HCT116 (cell line): ENCODE data around the gene C19orf85. TPM values are rescaled to one million over a fixed set of nuclear protein-coding genes. Genes with fewer than 3 reads are reported as not detected.

Experiments
- ATAC-seq: fragments of 200-7000 bp; cut with Tn5 transposase; 2 replicates; pipeline ENCODE4 v1.9.1; 2020; ENCODE audit warnings: mild to moderate bottlenecking, moderate library complexity
- BruUV-seq: library from RNA; stranded (reverse); fragments of 400-500 nt; replicated peaks from 2 replicates; lab custom pipeline; 2021; lab: Mats Ljungman, UMichigan
- CTCF ChIA-PET: fragments of 300-600 bp; sonication (Branson Sonifier 250); formaldehyde crosslinking; loops from one replicate; lab custom pipeline; 2021; ENCODE audit warnings: antibody characterized with exemption; lab: Charles Lee
- POLR2A ChIA-PET: fragments of 300-600, 350-600 bp; sonication (Branson Sonifier 250); formaldehyde crosslinking; loops from one replicate; lab custom pipeline; 2021; ENCODE audit warnings: antibody characterized with exemption; lab: Charles Lee
- RAD21 ChIA-PET, 2 experiments: fragments of 300-600 bp; sonication (Branson Sonifier 250); formaldehyde crosslinking; loops; one replicate each; lab custom pipeline; 2023; ENCODE audit warnings: low total read pairs in 2 of 2; ENCODE audit not compliant: uncharacterized antibody in 2 of 2, unreplicated experiment in 2 of 2, low non-redundant PET in 1 of 2; lab: Charles Lee
- DNase-seq: peaks from one replicate; pipeline ENCODE4 v3.0.0-alpha.2; 2010; ENCODE audit warnings: low read depth, low spot score
- H2AFZ ChIP-seq: fragments of 200-600 bp; shearing (Covaris generic), sonication (generic); 2 replicates; pipeline ENCODE4 v1.6.1; 2017; ENCODE audit warnings: low read depth, mixed run types, mixed read lengths, antibody characterized with exemption, low read length; ENCODE audit not compliant: poor library complexity, severe bottlenecking
- H3K27ac ChIP-seq: 2 replicates; pipeline ENCODE4 v1.5.1; 2012; ENCODE audit warnings: low read depth, low read length
- H3K27me3 ChIP-seq: fragments of 200-600 bp; sonication (generic); 2 replicates; pipeline ENCODE4 v1.6.1; 2016; ENCODE audit warnings: mixed run types, low read length, mixed read lengths; ENCODE audit not compliant: insufficient read depth
- H3K36me3 ChIP-seq, 2 experiments: fragments of 200-500 bp in 1 of 2; fragments of 200-600 bp in 1 of 2; sonication (Bioruptor generic) in 1 of 2; sonication (generic) in 1 of 2; 2 replicates each; pipeline versions ENCODE4 v1.5.1 to v1.6.1; 2014 to 2016; ENCODE audit warnings: low read length in 2 of 2, inconsistent platforms in 1 of 2, mixed read lengths in 1 of 2, mixed run types in 1 of 2; ENCODE audit not compliant: insufficient read depth in 2 of 2, control insufficient read depth in 1 of 2
- H3K4me1 ChIP-seq, 2 experiments: fragments of 200-600 bp in 1 of 2; sonication (generic) in 1 of 2; 2 replicates each; pipeline versions ENCODE4 v1.5.1 to v1.6.1; 2012 to 2017; ENCODE audit warnings: low read length in 2 of 2, inconsistent platforms in 1 of 2, mild to moderate bottlenecking in 1 of 2, mixed read lengths in 1 of 2, mixed run types in 1 of 2, moderate library complexity in 1 of 2; ENCODE audit not compliant: insufficient read depth in 2 of 2, control insufficient read depth in 1 of 2
- H3K4me2 ChIP-seq: fragments of 200-600 bp; sonication (generic); 2 replicates; pipeline ENCODE4 v1.6.1; 2017; ENCODE audit warnings: mixed run types, low read length, mixed read lengths
- H3K4me3 ChIP-seq, 2 experiments: fragments of 200-600 bp in 1 of 2; sonication (generic) in 1 of 2; replicated peaks in 1 of 2; 2 replicates each; pipeline ENCODE4 v1.5.1; 2011 to 2016; ENCODE audit warnings: low read length in 2 of 2, control low read depth in 1 of 2, low read depth in 1 of 2, mild to moderate bottlenecking in 1 of 2, mixed read lengths in 1 of 2, mixed run types in 1 of 2
- H3K79me2 ChIP-seq: fragments of 200-600 bp; sonication (generic); 2 replicates; pipeline ENCODE4 v1.6.1; 2017; ENCODE audit warnings: mild to moderate bottlenecking, mixed run types, low read length, moderate library complexity, mixed read lengths; ENCODE audit not compliant: insufficient read depth
- H3K9ac ChIP-seq: fragments of 200-600 bp; sonication (generic); 2 replicates; pipeline ENCODE4 v1.6.1; 2016; ENCODE audit warnings: low read length, mixed read lengths
- H3K9me2 ChIP-seq: fragments of 200-600 bp; sonication (generic), shearing (Covaris generic); 2 replicates; pipeline ENCODE4 v1.6.1; 2017; ENCODE audit warnings: mixed run types, mild to moderate bottlenecking, moderate library complexity; ENCODE audit not compliant: insufficient read depth
- H3K9me3 ChIP-seq, 2 experiments: fragments of 200-500 bp in 1 of 2; fragments of 200-600 bp in 1 of 2; sonication (Bioruptor generic) in 1 of 2; sonication (generic) in 1 of 2; 2 replicates each; pipeline ENCODE4 v1.6.1; 2014 to 2017; ENCODE audit warnings: low read length in 2 of 2, mixed read lengths in 2 of 2, inconsistent platforms in 1 of 2, low read depth in 1 of 2, mild to moderate bottlenecking in 1 of 2, mixed run types in 1 of 2, moderate library complexity in 1 of 2; ENCODE audit not compliant: control insufficient read depth in 1 of 2, insufficient read depth in 1 of 2
- H4K20me1 ChIP-seq: fragments of 200-600 bp; sonication (generic), shearing (Covaris generic); 2 replicates; pipeline ENCODE4 v1.6.1; 2017; ENCODE audit warnings: mixed run types, mild to moderate bottlenecking, moderate library complexity; ENCODE audit not compliant: insufficient read depth
- ATF3 ChIP-seq: IDR thresholded peaks from 2 replicates; pipeline ENCODE4 v1.6.1; 2012
- CBX3 ChIP-seq: IDR thresholded peaks from 2 replicates; pipeline ENCODE4 v1.6.1; 2012; ENCODE audit warnings: low read depth
- CEBPB ChIP-seq: IDR thresholded peaks from 2 replicates; pipeline ENCODE4 v1.6.1; 2012; ENCODE audit warnings: low read depth
- CTCF ChIP-seq, 3 experiments: fragments of 200-600 bp in 1 of 3; sonication (generic) in 1 of 3; IDR thresholded peaks in 2 of 3; conservative IDR thresholded peaks in 1 of 3; 2 replicates each; pipeline ENCODE4 v1.5.1; 2012 to 2017; ENCODE audit warnings: low read depth in 2 of 3, low read length in 2 of 3, antibody characterized with exemption in 1 of 3, borderline replicate concordance in 1 of 3, control low read depth in 1 of 3, mild to moderate bottlenecking in 1 of 3, mixed read lengths in 1 of 3, mixed run types in 1 of 3, moderate library complexity in 1 of 3; ENCODE audit not compliant: insufficient read depth in 1 of 3
- EGR1 ChIP-seq: IDR thresholded peaks from 2 replicates; pipeline ENCODE4 v1.6.1; 2012; ENCODE audit warnings: low read depth
- ELF1 ChIP-seq: IDR thresholded peaks from 2 replicates; pipeline ENCODE4 v1.6.1; 2012; ENCODE audit warnings: low read depth, borderline replicate concordance
- EZH2 ChIP-seq: fragments of 200-600 bp; sonication (generic); IDR thresholded peaks from 2 replicates; pipeline ENCODE4 v1.6.1; 2017; ENCODE audit warnings: antibody characterized with exemption, mixed run types
- EZH2phosphoT487 ChIP-seq: fragments of 200-600 bp; IDR thresholded peaks from 2 replicates; pipeline ENCODE4 v1.6.1; 2018; ENCODE audit warnings: antibody characterized with exemption, borderline replicate concordance
- POLR2A ChIP-seq: IDR thresholded peaks from 2 replicates; pipeline ENCODE4 v1.7.0; 2011; ENCODE audit warnings: borderline replicate concordance; ENCODE audit not compliant: insufficient read depth, insufficient read length; ENCODE audit errors: extremely low read depth
- POLR2AphosphoS5 ChIP-seq: IDR thresholded peaks from 2 replicates; pipeline ENCODE4 v1.6.1; 2011; ENCODE audit warnings: mild to moderate bottlenecking, low read depth, low read length, moderate library complexity
- RAD21 ChIP-seq: IDR thresholded peaks from 2 replicates; pipeline ENCODE4 v1.6.1; 2012; ENCODE audit warnings: low read depth, mild to moderate bottlenecking
- REST ChIP-seq: IDR thresholded peaks from 2 replicates; pipeline ENCODE4 v1.6.1; 2012; ENCODE audit warnings: low read depth
- SIN3A ChIP-seq: IDR thresholded peaks from 2 replicates; pipeline ENCODE4 v1.6.1; 2012; ENCODE audit warnings: low read depth
- SP1 ChIP-seq: IDR thresholded peaks from 2 replicates; pipeline ENCODE4 v1.6.1; 2012; ENCODE audit warnings: low read depth
- SRF ChIP-seq: IDR thresholded peaks from 2 replicates; pipeline ENCODE4 v1.6.1; 2012; ENCODE audit warnings: low read depth
- TCF7L2 ChIP-seq: IDR thresholded peaks from 2 replicates; pipeline ENCODE4 v1.7.0; 2011; ENCODE audit warnings: borderline replicate concordance, inconsistent platforms; ENCODE audit not compliant: insufficient read depth, insufficient read length; ENCODE audit errors: extremely low read depth
- YY1 ChIP-seq: IDR thresholded peaks from 2 replicates; pipeline ENCODE4 v1.6.1; 2011; ENCODE audit warnings: low read length, low read depth, moderate library complexity, mild to moderate bottlenecking; ENCODE audit not compliant: insufficient replicate concordance; ENCODE audit errors: extremely low read depth
- ZBTB33 ChIP-seq: IDR thresholded peaks from 2 replicates; pipeline ENCODE4 v1.6.1; 2011; ENCODE audit warnings: mild to moderate bottlenecking, low read length, moderate library complexity; ENCODE audit not compliant: insufficient replicate concordance; ENCODE audit errors: extremely low read depth
- ZFX ChIP-seq: fragments of 450-650 bp; IDR thresholded peaks from 2 replicates; pipeline ENCODE4 v1.6.1; 2017
- ZNF274 ChIP-seq: fragments of 200-500 bp; sonication (Bioruptor generic); IDR thresholded peaks from 2 replicates; pipeline ENCODE4 v1.6.1; 2014; ENCODE audit warnings: mild to moderate bottlenecking, low read depth, low read length, inconsistent platforms
- intact Hi-C: fragments of 100-400 bp; cut with micrococcal nuclease; formaldehyde crosslinking; loops from 2 replicates; pipeline ENCODE4 v1.10.0; 2022
- total RNA-seq: library from RNA; stranded (reverse); gene quantifications from one replicate; pipeline ENCODE4 v1.2.1, GENCODE V29; 2021; ENCODE audit not compliant: unreplicated experiment

Gene C19orf85
- total RNA-seq, 1 experiment from 2014 or later = 0.34 TPM

- Histone ChIP-seq H3K4me2 (no peak overlapping the region), H3K36me3 (no peaks in the 10 kb centered on the region; a peak in 1 of 4 replicates), H2AFZ (no peak overlapping the region), H3K27ac (no peak overlapping the region), H3K4me1 (peaks cover 0 to 5% of the 10 kb centered on the region in 2 experiments; a peak in 2 of 4 replicates), H3K79me2 (no peaks in the 10 kb centered on the region), H3K9me3 (no peaks in the 10 kb centered on the region), H3K9me2 (no peaks in the 10 kb centered on the region), H4K20me1 (no peaks in the 10 kb centered on the region), H3K4me3 (no peak overlapping the region), H3K9ac (no peak overlapping the region), H3K27me3 (no peaks in the 10 kb centered on the region)
- DNase-seq = no peak
- no TSS peak for BruUV-seq
- no peak for ATAC-seq
- ChIA-PET POLR2A (interaction anchor here (1.4 kb wide), 1 partner anchor 45 kb away, joined by 5 read pairs; the partner anchor contains the start of gene UBE2S), RAD21 (no interaction called here), CTCF (no interaction called here)
- TF ChIP-seq EZH2phosphoT487 (no peak), CBX3 (no peak), SRF (no peak), RAD21 (no peak), EGR1 (no peak), SIN3A (no peak), SP1 (no peak), CEBPB (no peak), YY1 (no peak), CTCF (IDR thresholded peaks at IDR 0.05 in 2 of 3, conservative IDR thresholded peaks at IDR 0.05 in 1 of 3; ENCODE audit: borderline replicate concordance in 1 of 3, insufficient read depth in 1 of 3, low read depth in 2 of 3, low read length in 2 of 3) (no peak), ATF3 (no peak), ZNF274 (no peak), ZBTB33 (no peak), TCF7L2 (no peak), POLR2A (no peak), EZH2 (no peak), POLR2AphosphoS5 (no peak), REST (no peak), ELF1 (no peak), ZFX (no peak)
- intact Hi-C loops = no loop called here
Observed at GRCh38 chr19:55451965-55452748, 12.4 kb downstream of the C19orf85 start.
